ENCODE data around the gene PTPRN2. TPM values are rescaled to one million over a fixed set of nuclear protein-coding genes. Genes with fewer than 3 reads are reported as not detected.
"Not testable (repeated sequence)": the region's sequence is repeated elsewhere in the genome, so short reads cannot be mapped to it uniquely, and the experiment has no call there.

The PTPRN2 gene
- total and polyA plus RNA-seq, 7 donors, result 0.47 to 0.82 (median 0.51) TPM

DNA sequence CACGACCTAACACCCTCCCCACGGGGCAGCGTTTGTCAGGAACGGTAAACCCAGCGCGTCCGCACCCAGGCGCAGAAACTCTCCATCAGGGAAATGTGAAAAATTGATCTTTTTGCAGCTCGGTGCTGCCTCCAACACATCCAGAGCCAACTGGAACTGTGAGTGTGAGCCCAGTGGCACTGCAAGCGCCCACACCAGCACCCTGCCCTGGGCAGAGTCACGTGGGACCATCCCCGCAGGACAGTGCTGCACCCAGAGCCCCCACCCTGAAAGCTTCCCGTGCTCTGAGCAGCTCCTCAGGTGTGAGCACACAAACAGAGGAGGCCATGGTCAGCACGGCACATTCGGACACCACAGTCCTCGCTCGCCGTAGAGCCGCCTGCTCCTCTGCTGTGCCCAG, 919.9 kb downstream of the PTPRN2 start:
- intact Hi-C loops (cut with DNase I), result no loop called here
- 76 to 89% (median 86%) methylated on average over 19 of the region's 19 CpGs for WGBS, 3 donors
- Histone ChIP-seq H3K4me1 (no peaks in the 10 kb centered on the region), H3K4me3 (no peak overlapping the region), H3K9me3 (no peaks in the 10 kb centered on the region), H3K27ac (no peak overlapping the region), H3K36me3 (ENCODE audit: insufficient read depth in 1 of 2, low read depth in 1 of 2) (no peaks in the 10 kb centered on the region), H3K27me3 (ENCODE audit: insufficient read depth in 3 of 3, low read length in 2 of 3) (peaks cover 0 to 33% (median 3%) of the 10 kb centered on the region in 3 donors)
- TF ChIP-seq, protein P1, sequence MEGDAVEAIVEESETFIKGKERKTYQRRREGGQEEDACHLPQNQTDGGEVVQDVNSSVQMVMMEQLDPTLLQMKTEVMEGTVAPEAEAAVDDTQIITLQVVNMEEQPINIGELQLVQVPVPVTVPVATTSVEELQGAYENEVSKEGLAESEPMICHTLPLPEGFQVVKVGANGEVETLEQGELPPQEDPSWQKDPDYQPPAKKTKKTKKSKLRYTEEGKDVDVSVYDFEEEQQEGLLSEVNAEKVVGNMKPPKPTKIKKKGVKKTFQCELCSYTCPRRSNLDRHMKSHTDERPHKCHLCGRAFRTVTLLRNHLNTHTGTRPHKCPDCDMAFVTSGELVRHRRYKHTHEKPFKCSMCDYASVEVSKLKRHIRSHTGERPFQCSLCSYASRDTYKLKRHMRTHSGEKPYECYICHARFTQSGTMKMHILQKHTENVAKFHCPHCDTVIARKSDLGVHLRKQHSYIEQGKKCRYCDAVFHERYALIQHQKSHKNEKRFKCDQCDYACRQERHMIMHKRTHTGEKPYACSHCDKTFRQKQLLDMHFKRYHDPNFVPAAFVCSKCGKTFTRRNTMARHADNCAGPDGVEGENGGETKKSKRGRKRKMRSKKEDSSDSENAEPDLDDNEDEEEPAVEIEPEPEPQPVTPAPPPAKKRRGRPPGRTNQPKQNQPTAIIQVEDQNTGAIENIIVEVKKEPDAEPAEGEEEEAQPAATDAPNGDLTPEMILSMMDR (IDR thresholded peaks at IDR 0.05), result no peak
- no peak for DNase-seq
- no peak for ATAC-seq

DNA sequence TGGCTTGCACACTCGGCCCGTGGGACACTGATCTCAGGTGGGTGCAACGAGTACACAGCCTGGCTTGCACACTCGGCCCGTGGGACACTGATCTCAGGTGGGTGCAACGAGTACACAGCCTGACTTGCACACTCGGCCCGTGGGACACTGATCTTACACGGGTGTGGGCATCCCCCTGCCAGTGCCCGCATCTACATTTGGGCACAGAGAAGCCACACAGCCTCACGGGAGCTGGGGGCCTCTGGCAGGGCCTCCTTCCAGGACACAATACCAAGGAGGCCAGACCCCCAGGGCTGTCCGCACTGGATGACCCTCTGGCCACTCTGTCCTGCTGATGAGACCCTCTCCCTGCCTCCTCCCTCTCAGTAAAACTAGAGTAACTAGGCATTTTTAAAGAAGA, 920.4 kb downstream of the PTPRN2 start:
- Histone ChIP-seq H3K27me3 (ENCODE audit: insufficient read depth in 3 of 3, low read length in 2 of 3) (peaks cover 0 to 33% (median 3%) of the 10 kb centered on the region in 3 donors), H3K36me3 (ENCODE audit: insufficient read depth in 1 of 2, low read depth in 1 of 2) (no peaks in the 10 kb centered on the region), H3K9me3 (no peaks in the 10 kb centered on the region), H3K27ac (no peak overlapping the region), H3K4me1 (no peaks in the 10 kb centered on the region), H3K4me3 (no peak overlapping the region)
- WGBS, 3 donors, result 83 to 90% (median 86%) methylated on average over 12 of the region's 12 CpGs
- ATAC-seq, result no peak
- intact Hi-C loops (cut with DNase I), result no loop called here
- TF ChIP-seq, protein P1 (IDR thresholded peaks at IDR 0.05), result no peak
- DNase-seq, result no peak

- intact Hi-C loops (cut with DNase I), result no loop called here
- WGBS, 3 donors, result 69 to 71% (median 70%) methylated on average over 9 to 10 of the region's 11 CpGs
- H3K27me3 ChIP-seq (ENCODE audit: insufficient read depth in 3 of 3, low read length in 2 of 3), result peaks cover 0 to 26% (median 0%) of the 10 kb centered on the region in 3 donors
- no peak for DNase-seq
- no peaks in the 10 kb centered on the region for H3K4me1 ChIP-seq
- TF ChIP-seq, protein P1 (IDR thresholded peaks at IDR 0.05), result no peak
- H3K27ac ChIP-seq, result no peak overlapping the region
- no peak for ATAC-seq
- no peak overlapping the region for H3K4me3 ChIP-seq
- no peaks in the 10 kb centered on the region for H3K9me3 ChIP-seq
- H3K36me3 ChIP-seq (ENCODE audit: insufficient read depth in 1 of 2, low read depth in 1 of 2), result no peaks in the 10 kb centered on the region
These were observed 921.0 kb downstream of the PTPRN2 start for GRCh38 chr7:157666530-157667040.

- intact Hi-C loops (cut with DNase I); H3K36me3 ChIP-seq (ENCODE audit: insufficient read depth in 1 of 2, low read depth in 1 of 2); H3K27ac ChIP-seq; ATAC-seq; H3K4me3 ChIP-seq; H3K4me1 ChIP-seq; H3K9me3 ChIP-seq; DNase-seq: not testable (repeated sequence)
- WGBS, 3 donors, result 90 to 99% (median 93%) methylated on average over 2 of the region's 2 CpGs
- H3K27me3 ChIP-seq (ENCODE audit: insufficient read depth in 3 of 3, low read length in 2 of 3), result peaks cover 0 to 23% (median 0%) of the 10 kb centered on the region in 3 donors
These were observed 922.0 kb downstream of the PTPRN2 start for GRCh38 chr7:157665634-157665988.

GRCh38 chr7:157664871-157665633, 922.6 kb downstream of the PTPRN2 start:
- 76 to 78% (median 76%) methylated on average over 21 of the region's 21 CpGs for WGBS, 3 donors
- Histone ChIP-seq H3K9me3 (no peaks in the 10 kb centered on the region), H3K27me3 (ENCODE audit: insufficient read depth in 3 of 3, low read length in 2 of 3) (peaks cover 0 to 17% (median 0%) of the 10 kb centered on the region in 3 donors), H3K4me1 (no peaks in the 10 kb centered on the region), H3K27ac (no peak overlapping the region), H3K4me3 (no peak overlapping the region), H3K36me3 (ENCODE audit: insufficient read depth in 1 of 2, low read depth in 1 of 2) (no peaks in the 10 kb centered on the region)
- TF ChIP-seq, protein P1 (IDR thresholded peaks at IDR 0.05), result no peak
- ATAC-seq (no peak), DNase-seq (no peak)
- intact Hi-C loops (cut with DNase I), result no loop called here

Measured in psoas muscle (tissue), 8 donors.